Activated T-helper 1 cell treated with anti-CD3 and anti-CD28 coated beads, Interleukin-12 subunit alpha, Interleukin-12 subunit beta, Interleukin-2, Interleukin-4 antibody, amounts not matched to agents 30 ng/mL and 10 ng/mL and 1 ng/mL, durations not matched to agents 14 hours and 24 hours and 36 hours (primary cell): ENCODE results near the gene ITIH1. TPM values are rescaled to one million over a fixed set of nuclear protein-coding genes. Genes with fewer than 3 reads are reported as not detected.

Source experiments
- DNase-seq: peaks from one replicate; pipeline ENCODE4 v3.0.0; 2021; ENCODE audit warnings: low spot score
- H3K27ac Mint-ChIP-seq: one replicate; pipeline ENCODE4 v1.8.0; 2021; ENCODE audit warnings: mild to moderate bottlenecking, mixed read lengths
- H3K27me3 Mint-ChIP-seq: one replicate; pipeline ENCODE4 v1.8.0; 2022; ENCODE audit warnings: mild to moderate bottlenecking, moderate library complexity, mixed read lengths; ENCODE audit not compliant: insufficient read depth
- H3K36me3 Mint-ChIP-seq: one replicate; pipeline ENCODE4 v1.8.0; 2021; ENCODE audit warnings: low read depth, mixed read lengths
- H3K4me1 Mint-ChIP-seq: one replicate; pipeline ENCODE4 v1.8.0; 2021; ENCODE audit warnings: low read depth, mixed read lengths
- H3K4me3 Mint-ChIP-seq: one replicate; pipeline ENCODE4 v1.8.0; 2021; ENCODE audit warnings: mild to moderate bottlenecking, moderate library complexity, mixed read lengths
- H3K9me3 Mint-ChIP-seq: one replicate; pipeline ENCODE4 v1.8.0; 2021; ENCODE audit warnings: mixed read lengths
- intact Hi-C: fragments of 100-400 bp; cut with micrococcal nuclease; formaldehyde crosslinking; loops from one replicate; pipeline ENCODE4 v1.15.1; 2024
- total RNA-seq: library from RNA; stranded (reverse); gene quantifications from 2 replicates; pipeline ENCODE4 v1.2.3, GENCODE V29; 2022

ITIH1 gene
- total RNA-seq, 1 donor from 2014 or later: not detected

- no peaks in the 10 kb centered on the region for H3K4me1 Mint-ChIP-seq
Observed at GRCh38 chr3:52816199-52816598, 38.8 kb downstream of the ITIH1 start.

DNA sequence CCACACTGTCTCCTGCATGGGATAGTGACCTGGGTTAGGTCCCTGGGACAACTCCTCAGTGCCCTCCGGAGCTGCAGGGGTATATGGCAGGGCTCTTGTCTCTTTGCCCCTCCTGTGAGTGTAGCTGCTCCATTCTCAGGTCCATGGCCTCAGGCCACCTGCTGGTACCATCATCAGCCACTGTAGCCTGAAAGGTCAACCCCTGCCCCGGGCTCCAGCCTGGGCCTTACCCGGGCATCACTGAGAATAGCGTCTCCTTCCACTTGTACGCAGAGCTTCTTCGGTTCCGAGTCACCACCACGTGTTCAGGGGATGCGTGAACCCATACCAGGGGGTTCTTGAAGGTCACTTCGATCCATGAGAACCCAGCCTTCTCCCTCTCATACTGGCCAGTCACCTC lies 39.3 kb downstream of the ITIH1 start:
- DNase-seq: no peak
- Mint-ChIP-seq H3K36me3 (no peaks in the 10 kb centered on the region), H3K27ac (no peak overlapping the region), H3K4me3 (no peak overlapping the region), H3K9me3 (no peaks in the 10 kb centered on the region), H3K4me1 (no peaks in the 10 kb centered on the region), H3K27me3 (no peaks in the 10 kb centered on the region)
- intact Hi-C loops: no loop called here

More at GRCh38 chr3:52816199-52816598, 38.8 kb downstream of the ITIH1 start:
- DNase-seq: no peak
- Mint-ChIP-seq H3K9me3 (no peaks in the 10 kb centered on the region), H3K27me3 (no peaks in the 10 kb centered on the region), H3K4me3 (no peak overlapping the region), H3K36me3 (no peaks in the 10 kb centered on the region), H3K27ac (no peak overlapping the region)
- intact Hi-C loops: no loop called here

DNA sequence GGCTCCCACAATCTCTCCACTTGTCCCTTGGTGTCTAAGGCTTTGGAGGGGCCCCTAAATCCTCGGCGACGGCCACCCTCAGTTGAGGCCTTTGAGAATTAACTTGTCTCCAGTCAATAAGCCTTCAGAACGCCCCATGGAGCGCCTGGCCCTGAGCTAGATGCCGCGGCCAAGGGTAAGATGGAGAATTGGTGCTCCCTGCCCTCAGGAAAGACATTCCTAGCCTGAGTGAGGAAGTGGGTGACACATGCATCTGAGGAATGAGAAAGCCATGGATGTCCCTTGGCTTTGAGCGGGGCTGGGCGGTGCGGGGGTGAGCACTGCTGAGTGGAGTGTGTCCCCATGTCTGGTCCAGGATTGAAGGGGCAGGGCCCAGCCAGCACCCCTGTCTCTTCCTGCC lies 39.8 kb downstream of the ITIH1 start:
- no peak overlapping the region for H3K4me3 Mint-ChIP-seq
- no peaks in the 10 kb centered on the region for H3K27me3 Mint-ChIP-seq
- DNase-seq: no peak
- H3K4me1 Mint-ChIP-seq: no peaks in the 10 kb centered on the region
- H3K9me3 Mint-ChIP-seq: no peaks in the 10 kb centered on the region
- no peaks in the 10 kb centered on the region for H3K36me3 Mint-ChIP-seq
- H3K27ac Mint-ChIP-seq: no peak overlapping the region
- intact Hi-C loops: no loop called here

DNA sequence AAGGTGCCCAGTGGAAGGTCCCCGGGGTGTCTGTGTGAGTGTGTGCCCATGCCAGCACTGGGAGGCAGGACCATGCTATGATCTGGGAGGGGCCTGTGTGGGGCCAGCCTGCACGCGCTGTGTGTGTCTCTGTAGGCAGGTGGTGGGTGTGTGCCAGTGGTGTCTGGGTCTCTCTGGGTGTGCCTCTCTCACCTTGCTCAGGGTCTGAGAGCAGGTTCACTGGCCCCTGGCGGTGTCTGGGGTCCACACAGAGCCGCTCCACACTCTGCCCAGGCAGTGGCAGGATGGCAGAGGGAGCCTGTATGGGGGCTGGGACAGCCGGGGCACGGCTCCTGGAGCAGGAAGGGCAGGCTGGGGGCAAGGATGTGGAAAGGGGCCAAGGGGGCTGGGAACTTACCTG lies 40.5 kb downstream of the ITIH1 start:
- no peak for DNase-seq
- Mint-ChIP-seq H3K4me3 (no peak overlapping the region), H3K36me3 (no peaks in the 10 kb centered on the region), H3K4me1 (no peaks in the 10 kb centered on the region), H3K27me3 (no peaks in the 10 kb centered on the region), H3K27ac (no peak overlapping the region), H3K9me3 (no peaks in the 10 kb centered on the region)
- intact Hi-C loops: no loop called here

- H3K9me3 Mint-ChIP-seq: no peaks in the 10 kb centered on the region
- no peak for DNase-seq
- no peaks in the 10 kb centered on the region for H3K27me3 Mint-ChIP-seq
- no peak overlapping the region for H3K27ac Mint-ChIP-seq
- no peaks in the 10 kb centered on the region for H3K4me1 Mint-ChIP-seq
- no peak overlapping the region for H3K4me3 Mint-ChIP-seq
- no peaks in the 10 kb centered on the region for H3K36me3 Mint-ChIP-seq
- intact Hi-C loops: loop anchor here (5.0 kb wide), 1 partner anchor 78 kb away; no protein-coding TSS in a partner anchor
Observed at GRCh38 chr3:52819936-52820335, 42.5 kb downstream of the ITIH1 start.

DNA sequence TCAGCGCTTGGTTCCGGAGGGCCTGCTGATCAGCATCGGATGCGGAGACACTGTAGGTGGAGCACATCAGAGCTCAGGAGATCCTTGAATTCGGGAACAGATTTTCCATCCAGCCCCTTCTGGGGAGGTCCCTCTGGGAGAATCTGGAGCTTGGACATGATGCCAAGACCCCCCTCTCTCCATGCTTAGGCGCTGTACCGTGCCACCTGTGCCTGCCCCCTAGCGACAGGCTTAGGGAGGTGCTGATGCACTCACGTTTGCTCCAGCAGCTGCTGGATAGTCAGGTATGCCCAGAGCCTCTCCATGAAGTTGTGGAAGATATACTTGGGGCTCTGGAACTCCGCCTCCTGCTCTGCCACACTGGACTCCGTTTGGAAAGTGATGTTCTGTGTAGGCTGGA lies 43.3 kb downstream of the ITIH1 start:
- H3K27me3 Mint-ChIP-seq: no peaks in the 10 kb centered on the region
- no peaks in the 10 kb centered on the region for H3K9me3 Mint-ChIP-seq
- H3K27ac Mint-ChIP-seq: no peak overlapping the region
- H3K36me3 Mint-ChIP-seq: no peaks in the 10 kb centered on the region
- no peak for DNase-seq
- intact Hi-C loops: loop anchor here (5.0 kb wide), 1 partner anchor 78 kb away; no protein-coding TSS in a partner anchor
- no peaks in the 10 kb centered on the region for H3K4me1 Mint-ChIP-seq
- H3K4me3 Mint-ChIP-seq: no peak overlapping the region

DNA sequence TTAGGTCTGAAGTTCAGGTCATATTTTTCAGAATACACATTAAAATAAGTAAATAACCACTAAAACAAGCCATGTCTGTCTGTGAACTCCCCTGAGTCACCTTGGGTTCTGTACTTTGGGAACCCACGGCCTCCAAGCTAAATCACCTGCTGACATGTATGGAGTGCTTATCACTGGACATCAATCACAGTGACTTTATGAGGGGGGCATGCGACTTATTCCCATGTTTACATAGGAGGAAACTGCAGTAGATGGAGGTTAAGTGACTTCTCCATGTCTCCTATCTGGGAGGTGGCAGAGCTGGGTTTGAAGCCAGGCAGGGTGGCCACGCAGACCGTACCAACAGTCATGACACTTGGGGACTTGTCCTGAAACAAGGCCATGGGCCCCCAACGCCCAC lies 45.0 kb downstream of the ITIH1 start:
- H3K9me3 Mint-ChIP-seq: no peaks in the 10 kb centered on the region
- no peak for DNase-seq
- H3K27me3 Mint-ChIP-seq: no peaks in the 10 kb centered on the region
- no peak overlapping the region for H3K4me3 Mint-ChIP-seq
- H3K36me3 Mint-ChIP-seq: no peaks in the 10 kb centered on the region
- no peak overlapping the region for H3K27ac Mint-ChIP-seq
- H3K4me1 Mint-ChIP-seq: no peaks in the 10 kb centered on the region
- intact Hi-C loops: loop anchor here (5.0 kb wide), 1 partner anchor 80 kb away; no protein-coding TSS in a partner anchor

GRCh38 chr3:52824037-52824436 lies 46.6 kb downstream of the ITIH1 start:
- no peak overlapping the region for H3K27ac Mint-ChIP-seq
- H3K9me3 Mint-ChIP-seq: no peaks in the 10 kb centered on the region
- DNase-seq: no peak
- H3K27me3 Mint-ChIP-seq: no peaks in the 10 kb centered on the region
- intact Hi-C loops: loop anchor here (5.0 kb wide), 1 partner anchor 82 kb away; no protein-coding TSS in a partner anchor
- H3K4me1 Mint-ChIP-seq: no peaks in the 10 kb centered on the region
- H3K36me3 Mint-ChIP-seq: no peaks in the 10 kb centered on the region
- H3K4me3 Mint-ChIP-seq: no peak overlapping the region

DNA sequence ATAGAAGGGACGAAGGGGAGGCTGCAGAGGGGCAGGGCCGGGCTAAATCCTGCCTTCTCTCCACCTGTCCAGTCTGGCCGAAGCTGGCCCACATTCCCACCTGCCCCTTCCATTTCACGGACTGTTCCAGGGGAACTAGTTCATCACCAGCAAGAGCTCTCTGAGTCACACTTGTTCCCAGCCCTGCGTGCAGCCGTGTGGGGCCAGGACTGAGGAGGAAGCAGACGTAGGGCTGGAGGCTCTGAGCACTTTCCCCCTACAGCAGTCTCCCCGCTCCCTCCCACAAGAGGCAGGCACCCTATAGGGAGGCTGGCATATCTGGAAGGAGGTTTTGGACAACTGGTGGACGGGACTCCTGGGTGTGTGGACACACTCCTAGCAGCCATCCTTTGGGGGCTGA lies 50.0 kb downstream of the ITIH1 start:
- DNase-seq: no peak
- H3K9me3 Mint-ChIP-seq: no peaks in the 10 kb centered on the region
- intact Hi-C loops: no loop called here
- no peak overlapping the region for H3K4me3 Mint-ChIP-seq
- no peaks in the 10 kb centered on the region for H3K27me3 Mint-ChIP-seq
- H3K27ac Mint-ChIP-seq: no peak overlapping the region
- no peaks in the 10 kb centered on the region for H3K36me3 Mint-ChIP-seq
- H3K4me1 Mint-ChIP-seq: no peaks in the 10 kb centered on the region

- Mint-ChIP-seq H3K27ac (no peak overlapping the region), H3K36me3 (no peaks in the 10 kb centered on the region), H3K4me3 (no peak overlapping the region), H3K4me1 (no peaks in the 10 kb centered on the region), H3K27me3 (no peaks in the 10 kb centered on the region), H3K9me3 (no peaks in the 10 kb centered on the region)
- DNase-seq: no peak
- intact Hi-C loops: no loop called here
Observed at GRCh38 chr3:52827866-52828376, 50.5 kb downstream of the ITIH1 start.

DNA sequence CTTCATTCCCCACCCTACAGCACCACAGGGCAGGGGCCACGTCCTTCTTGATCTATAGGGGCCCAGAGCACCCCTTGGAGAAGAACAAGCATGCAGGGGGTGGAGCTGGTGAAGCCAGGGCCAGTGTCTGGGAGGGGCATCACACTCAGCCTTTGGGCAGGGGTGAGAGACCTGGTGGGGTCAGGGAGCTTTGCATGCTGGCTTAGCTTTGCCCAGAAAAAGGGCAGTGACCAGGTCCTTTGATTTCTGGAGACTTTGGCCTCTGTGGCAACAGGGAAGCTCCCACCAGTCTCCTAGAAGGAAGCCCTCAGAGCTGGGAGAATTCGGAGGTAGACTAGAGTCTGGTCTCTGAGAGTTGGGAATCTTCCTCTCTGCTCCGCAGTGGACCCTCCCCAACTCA lies 52.1 kb downstream of the ITIH1 start:
- H3K27ac Mint-ChIP-seq: no peak overlapping the region

DNA sequence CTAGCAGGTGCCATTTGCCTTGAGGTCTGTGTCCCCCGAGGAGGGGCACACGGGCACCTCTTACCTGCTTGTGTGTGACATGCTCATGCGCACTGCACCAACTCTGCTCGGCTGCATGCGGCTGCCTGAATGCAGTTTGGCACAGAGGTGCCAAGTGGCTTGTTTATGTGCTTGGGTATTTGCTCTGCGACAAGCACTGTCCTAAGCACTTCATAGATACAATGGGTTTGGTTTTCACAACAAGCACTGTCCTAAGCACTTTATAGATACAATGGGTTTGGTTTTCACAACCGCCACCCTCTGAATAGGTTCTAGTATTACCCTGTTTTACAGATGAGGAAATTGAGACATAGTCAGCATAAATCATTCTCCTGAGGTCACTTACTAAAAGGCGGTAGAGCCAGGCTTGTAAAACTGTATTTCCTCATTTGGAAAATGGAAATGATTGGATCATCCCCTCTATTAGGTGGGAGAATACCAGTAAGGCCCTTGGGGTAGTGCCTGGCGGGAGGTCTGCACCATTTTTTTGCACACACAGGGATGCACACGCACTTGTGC lies 52.6 kb downstream of the ITIH1 start:
- no peaks in the 10 kb centered on the region for H3K4me1 Mint-ChIP-seq
- DNase-seq: no peak
- H3K36me3 Mint-ChIP-seq: no peaks in the 10 kb centered on the region
- intact Hi-C loops: no loop called here
- H3K27me3 Mint-ChIP-seq: no peaks in the 10 kb centered on the region
- no peak overlapping the region for H3K27ac Mint-ChIP-seq
- no peaks in the 10 kb centered on the region for H3K9me3 Mint-ChIP-seq
- no peak overlapping the region for H3K4me3 Mint-ChIP-seq

More for the DNA sequence above, 52.1 kb downstream of the ITIH1 start:
- intact Hi-C loops: no loop called here
- H3K4me3 Mint-ChIP-seq: no peak overlapping the region
- H3K36me3 Mint-ChIP-seq: no peaks in the 10 kb centered on the region
- H3K9me3 Mint-ChIP-seq: no peaks in the 10 kb centered on the region
- DNase-seq: no peak
- H3K4me1 Mint-ChIP-seq: no peaks in the 10 kb centered on the region
- H3K27me3 Mint-ChIP-seq: no peaks in the 10 kb centered on the region

DNA sequence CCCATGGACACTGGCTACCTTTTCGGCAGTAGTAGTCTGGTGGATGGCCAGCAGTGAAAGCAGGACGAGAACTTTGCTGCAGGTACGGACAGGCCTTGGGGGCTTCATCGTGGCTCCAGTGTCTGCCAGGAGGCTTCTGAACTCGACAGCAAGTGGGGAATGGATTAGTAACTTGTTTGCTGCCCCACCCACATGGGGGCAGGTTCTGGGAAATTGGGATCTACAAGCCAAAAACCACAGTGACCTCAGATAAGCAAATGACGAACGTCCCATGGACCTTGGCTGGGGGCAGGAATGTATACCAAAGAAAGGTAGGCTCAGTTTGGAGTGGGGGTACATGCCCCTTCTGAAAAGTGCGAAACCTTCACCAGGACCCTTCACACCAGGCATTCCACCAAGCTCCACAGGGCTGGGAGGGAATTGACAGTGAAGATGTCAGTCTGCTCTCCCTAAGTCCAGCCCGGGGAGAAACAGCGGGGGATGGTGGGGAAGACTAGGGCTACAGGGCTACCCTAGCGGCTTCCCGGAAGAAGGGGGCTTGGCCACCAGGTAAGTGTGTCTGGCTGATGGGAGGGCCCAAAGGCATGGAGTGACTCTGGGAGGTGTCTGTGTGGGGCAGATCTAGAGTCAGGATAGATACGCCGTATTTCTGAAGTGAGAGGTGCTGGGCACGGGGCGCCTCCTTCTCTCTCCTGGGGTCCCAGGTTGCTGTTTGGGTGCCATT lies 53.3 kb downstream of the ITIH1 start, which contains the start of gene ITIH4:
Gene ITIH4, minus strand, starts transcription at position 138 of the 724 bp plus-strand sequence. Its CDS starts 30 bp downstream, at position 108.
- intact Hi-C loops: no loop called here
- Mint-ChIP-seq H3K4me1 (no peaks in the 10 kb centered on the region), H3K9me3 (no peaks in the 10 kb centered on the region), H3K36me3 (no peaks in the 10 kb centered on the region), H3K27ac (no peak within 1 kb of the TSS), H3K4me3 (no peak within 1 kb of the TSS), H3K27me3 (no peaks in the 10 kb centered on the region)
- no peak for DNase-seq
